Neural cell (in vitro differentiated cells): ENCODE measurements around the gene KLHL22.

Experiments
- CTCF ChIP-seq: fragments of 450-650 bp; IDR thresholded peaks from 2 replicates; pipeline ENCODE4 v1.5.1; 2014; ENCODE audit warnings: antibody characterized with exemption, mild to moderate bottlenecking, moderate library complexity; ENCODE audit not compliant: poor library complexity, severe bottlenecking
- EP300 ChIP-seq: fragments of 450-650 bp; conservative IDR thresholded peaks from 2 replicates; pipeline ENCODE4 v1.6.1; 2014; ENCODE audit warnings: antibody characterized with exemption, mild to moderate bottlenecking, moderate library complexity; ENCODE audit not compliant: poor library complexity, severe bottlenecking
- EZH2 ChIP-seq: fragments of 200-600, 300-800 bp; shearing (Covaris generic), sonication (generic); IDR thresholded peaks from 2 replicates; pipeline ENCODE4 v1.6.1; 2014; ENCODE audit warnings: antibody characterized with exemption, low read length, borderline replicate concordance, mild to moderate bottlenecking; ENCODE audit not compliant: insufficient read depth, poor library complexity, severe bottlenecking
- TAF1 ChIP-seq: IDR thresholded peaks from 2 replicates; pipeline ENCODE4 v1.6.1; 2012; ENCODE audit warnings: low read depth

- no peak for TF ChIP-seq EZH2
- TF ChIP-seq CTCF: no peak
- no peak for TF ChIP-seq TAF1
- no peak for TF ChIP-seq EP300
These were observed 56.7 kb downstream of the KLHL22 start for GRCh38 chr22:20438678-20439492.
